NCI-H226 (cell line): ENCODE measurements around the gene PLXNA2.

ENCODE experiments used
- DNase-seq: peaks from one replicate; pipeline ENCODE4 v3.0.0-alpha.2; 2015

PLXNA2 gene

DNA sequence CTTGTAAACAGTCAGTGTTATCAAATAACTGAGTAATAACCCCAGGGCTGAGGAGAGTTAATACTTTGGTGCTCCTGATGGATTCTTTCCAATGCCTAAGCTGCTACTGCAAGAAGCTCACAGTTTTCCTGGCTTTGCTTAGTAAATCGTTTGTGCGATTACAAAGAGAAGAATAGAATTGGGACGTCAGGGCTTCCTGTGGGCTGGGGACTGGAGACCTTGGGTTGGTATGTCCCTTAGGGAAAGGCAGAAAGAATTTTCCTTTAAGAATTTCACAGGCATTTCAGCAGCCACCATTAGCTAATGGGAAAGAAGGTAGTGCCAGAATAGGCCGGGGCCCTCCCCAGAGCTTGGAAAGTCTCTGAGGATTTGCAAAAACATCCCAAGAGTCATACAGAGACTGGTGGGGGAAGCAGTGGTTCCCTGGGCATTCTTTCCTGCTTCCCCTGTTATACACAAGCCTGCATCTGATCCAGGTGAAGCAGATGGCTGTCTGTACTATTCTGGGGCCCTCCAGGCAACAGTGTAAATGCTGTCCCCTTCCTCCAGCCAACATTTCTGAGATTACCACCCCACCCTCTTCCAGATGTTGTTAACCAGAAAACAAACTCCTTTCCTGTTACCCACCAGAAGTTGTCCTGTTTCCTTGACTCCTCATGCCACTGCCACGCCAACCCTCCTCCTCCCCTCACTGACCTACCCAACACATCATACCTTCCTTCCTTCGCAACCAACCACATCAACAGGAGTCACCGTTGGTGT lies 40.2 kb downstream of the PLXNA2 start:
- DNase-seq: peak; percentile 56

- peak; percentile 65 for DNase-seq
Measured at GRCh38 chr1:208203127-208203847, 40.9 kb downstream of the PLXNA2 start.

- DNase-seq: no peak
Measured at GRCh38 chr1:208202333-208202995, 41.7 kb downstream of the PLXNA2 start.

DNA sequence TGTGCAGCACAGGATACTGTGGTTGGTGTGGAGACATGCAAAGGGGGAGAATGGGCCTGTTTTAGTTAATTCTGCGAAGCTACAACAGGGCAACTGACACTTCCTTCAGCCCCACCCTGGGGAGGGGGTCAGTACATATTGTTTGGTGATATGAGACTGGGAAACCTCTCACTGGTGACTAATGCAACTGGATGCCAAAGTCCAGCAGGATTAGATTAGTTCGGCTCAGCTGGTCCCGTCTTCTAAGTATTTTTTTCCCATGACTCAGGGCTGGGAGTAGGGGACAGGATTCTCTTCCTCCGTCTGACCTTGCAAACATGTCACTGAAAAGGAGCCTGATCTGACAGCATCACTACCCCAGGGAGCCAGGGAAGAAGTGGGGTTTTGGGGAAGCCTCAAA lies 43.0 kb downstream of the PLXNA2 start:
- DNase-seq: peak; percentile 90

- DNase-seq: no peak
Measured at GRCh38 chr1:208200116-208200515, 44.1 kb downstream of the PLXNA2 start.

GRCh38 chr1:208198236-208198635 lies 45.9 kb downstream of the PLXNA2 start:
- no peak for DNase-seq

GRCh38 chr1:208194944-208195343 lies 49.2 kb downstream of the PLXNA2 start:
- no peak for DNase-seq

GRCh38 chr1:208192995-208193394 lies 51.2 kb downstream of the PLXNA2 start:
- no peak for DNase-seq

GRCh38 chr1:208190784-208191183 lies 53.4 kb downstream of the PLXNA2 start:
- DNase-seq: no peak

DNA sequence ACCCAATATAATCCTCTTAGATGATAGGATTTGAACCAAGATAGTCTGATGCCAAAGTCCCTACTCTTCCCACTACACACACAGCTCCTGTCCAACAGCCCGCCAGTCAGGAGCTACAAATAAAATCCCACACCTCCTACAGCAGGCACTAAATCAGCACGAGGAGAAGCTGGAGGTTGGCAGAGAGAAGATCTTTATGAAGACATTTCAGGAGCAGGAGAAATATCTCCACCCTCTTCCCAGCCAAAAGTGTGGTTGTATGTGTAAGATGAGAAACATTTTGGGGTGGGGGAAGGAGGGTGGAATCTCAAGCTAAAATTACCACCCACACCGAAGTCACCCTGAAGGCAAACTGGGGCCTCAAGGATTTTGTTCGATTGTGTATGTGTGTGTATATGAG lies 54.5 kb downstream of the PLXNA2 start:
- DNase-seq: no peak

DNA sequence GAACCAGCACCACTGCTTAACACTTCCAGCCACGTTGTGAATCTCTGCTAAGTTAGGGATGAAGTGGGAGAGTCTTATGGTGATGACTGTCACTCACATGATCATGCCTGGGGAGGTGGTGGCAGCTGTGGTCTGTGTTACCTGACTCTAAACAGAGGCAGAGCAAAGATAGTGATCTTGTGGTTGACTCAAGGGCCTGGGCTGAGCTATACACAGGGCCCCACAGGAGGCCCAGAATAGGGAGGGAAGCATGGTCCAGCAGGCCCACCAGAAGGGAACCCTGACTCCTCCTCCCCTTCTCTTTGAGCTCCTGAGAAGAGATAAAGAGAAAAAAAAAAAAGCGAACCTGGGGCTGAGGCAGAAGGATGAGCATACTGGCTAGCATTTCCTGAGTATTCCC lies 55.0 kb downstream of the PLXNA2 start:
- no peak for DNase-seq

- DNase-seq: no peak
Measured at GRCh38 chr1:208188607-208189006, 55.6 kb downstream of the PLXNA2 start.

- DNase-seq: no peak
Measured at GRCh38 chr1:208187499-208188041, 56.6 kb downstream of the PLXNA2 start.

DNA sequence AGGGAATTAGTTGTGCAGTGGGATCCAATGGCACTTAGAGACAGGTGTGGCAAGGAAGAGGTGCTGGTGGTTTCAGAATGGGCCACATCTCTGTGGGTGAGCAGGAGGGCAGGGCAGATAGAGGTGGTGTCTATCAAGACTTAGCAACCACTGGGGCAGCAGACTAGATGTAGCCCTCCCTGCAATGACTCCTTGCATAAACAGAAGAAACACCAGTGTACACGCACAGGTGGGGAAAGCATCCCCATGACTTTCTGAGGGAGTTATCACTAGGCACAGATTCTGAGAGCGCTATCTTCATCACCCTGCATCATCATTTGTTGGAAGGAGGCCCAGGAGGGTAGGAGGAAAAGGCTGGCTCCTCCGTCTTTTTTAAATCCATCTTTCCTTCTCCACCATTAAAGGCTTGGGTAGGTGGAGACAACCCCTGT lies 58.4 kb downstream of the PLXNA2 start:
- peak; percentile 95 for DNase-seq

DNA sequence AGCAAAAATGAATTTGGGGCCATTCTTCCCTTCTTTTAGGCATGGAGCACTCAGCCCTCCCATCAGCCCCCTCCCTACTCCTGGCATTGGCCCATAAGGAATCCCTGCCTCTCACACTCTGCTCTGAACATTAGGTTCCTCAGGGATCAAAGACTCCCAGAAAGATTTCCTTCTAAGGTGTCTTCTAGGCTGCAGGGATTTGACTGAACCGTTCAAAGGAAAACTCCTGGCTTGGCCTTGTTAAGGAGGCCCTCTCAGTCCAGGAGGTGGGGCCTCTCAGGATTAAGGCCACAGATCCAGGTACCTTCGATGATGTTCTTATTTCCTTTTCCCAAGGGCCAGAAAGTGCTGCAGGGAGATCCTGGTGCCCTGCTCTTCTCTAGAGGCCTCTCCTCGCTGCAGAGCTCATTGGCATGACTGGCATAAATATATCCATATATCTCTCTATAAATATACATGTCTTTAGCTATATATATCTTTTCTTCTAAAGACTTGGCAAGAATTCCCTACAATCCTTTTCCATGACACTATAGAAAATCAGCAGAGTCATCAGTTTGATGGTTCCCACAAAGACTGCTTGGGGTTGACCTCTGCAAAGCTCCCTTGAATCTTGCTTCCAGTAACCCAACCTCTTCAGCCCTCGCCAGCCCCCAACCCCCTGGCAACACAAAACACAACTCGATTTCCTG lies 59.1 kb downstream of the PLXNA2 start:
- DNase-seq: peak; percentile 68

DNA sequence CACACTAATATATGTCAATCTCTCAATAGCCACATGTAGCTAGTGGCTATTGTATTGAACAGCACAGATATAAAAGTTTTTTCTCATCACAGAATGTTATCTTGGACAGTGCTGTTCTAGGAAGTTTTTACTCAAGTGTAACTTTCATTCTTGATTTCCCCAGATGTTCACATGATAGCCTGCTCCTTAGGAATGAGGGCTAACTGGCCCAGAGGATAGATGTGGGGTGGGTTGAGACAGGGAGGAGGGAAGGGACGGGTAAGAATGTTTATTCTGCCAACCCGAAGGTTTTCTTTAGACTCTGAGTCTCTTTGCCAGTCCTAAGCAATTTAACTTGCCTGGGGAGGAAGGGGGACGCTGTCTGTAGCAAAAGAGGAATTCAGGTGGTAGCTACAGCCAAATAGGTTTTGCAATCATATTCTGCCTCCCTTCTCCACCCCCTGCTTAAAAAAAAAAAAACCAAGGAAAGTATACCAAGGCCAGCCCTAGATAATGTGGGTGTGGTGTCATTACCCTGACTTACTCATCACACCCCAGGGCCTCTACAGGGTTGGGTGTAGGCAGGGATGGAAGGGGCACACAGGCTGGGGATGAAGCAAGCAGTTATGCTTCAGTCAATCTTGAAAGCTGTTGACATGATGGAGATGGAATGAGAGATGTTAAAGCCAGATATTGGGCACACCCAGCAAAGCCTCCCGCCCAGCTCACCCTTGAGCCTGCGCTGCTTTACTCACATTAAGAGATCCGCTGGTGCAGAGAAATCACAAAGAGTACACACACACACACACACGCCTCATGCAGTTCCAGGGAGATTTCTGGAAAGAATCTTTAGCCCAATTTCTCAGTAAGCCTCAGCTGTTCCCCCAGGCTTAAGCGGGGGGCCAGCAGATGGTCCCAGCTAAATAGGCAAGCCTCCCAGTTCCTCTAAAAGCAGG lies 59.9 kb downstream of the PLXNA2 start:
- peak; percentile 100 for DNase-seq

DNA sequence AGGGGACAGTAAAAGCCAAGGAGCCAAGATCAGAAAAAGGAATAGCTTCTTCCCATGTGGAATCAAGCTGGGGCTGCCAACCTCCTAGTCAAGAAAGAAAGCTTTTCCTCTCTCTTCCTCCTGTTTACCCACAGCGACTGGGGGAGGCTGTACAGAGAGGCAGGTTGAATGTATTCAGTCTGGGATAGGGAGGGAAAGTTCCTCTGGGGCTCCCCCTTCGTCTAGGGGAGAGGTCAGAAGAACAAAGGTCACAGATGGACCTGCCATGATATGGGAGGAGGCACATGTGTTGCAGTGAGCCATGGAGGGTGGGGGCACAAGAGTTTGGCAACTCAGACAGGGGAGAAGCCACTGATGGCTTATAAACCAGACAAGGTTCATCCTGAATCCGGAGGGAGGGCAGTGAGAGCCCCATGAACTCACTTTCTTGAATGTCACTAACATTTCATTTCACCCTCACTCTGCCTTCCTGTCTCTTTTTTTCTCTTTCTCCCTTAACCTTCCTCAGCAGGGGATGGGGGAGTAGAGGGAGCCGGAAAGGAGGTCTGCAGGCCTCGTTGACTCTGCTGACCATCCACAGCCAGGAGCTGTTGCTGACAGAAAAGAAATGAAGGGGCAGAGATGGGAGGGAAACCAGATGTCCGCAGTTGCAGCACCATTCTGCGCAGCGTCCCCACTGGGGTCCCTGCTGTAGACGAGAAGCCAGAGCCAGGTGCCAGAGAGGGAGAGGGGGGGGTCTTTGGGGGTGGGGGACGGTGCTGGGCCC lies 61.1 kb downstream of the PLXNA2 start:
- DNase-seq: no peak

DNA sequence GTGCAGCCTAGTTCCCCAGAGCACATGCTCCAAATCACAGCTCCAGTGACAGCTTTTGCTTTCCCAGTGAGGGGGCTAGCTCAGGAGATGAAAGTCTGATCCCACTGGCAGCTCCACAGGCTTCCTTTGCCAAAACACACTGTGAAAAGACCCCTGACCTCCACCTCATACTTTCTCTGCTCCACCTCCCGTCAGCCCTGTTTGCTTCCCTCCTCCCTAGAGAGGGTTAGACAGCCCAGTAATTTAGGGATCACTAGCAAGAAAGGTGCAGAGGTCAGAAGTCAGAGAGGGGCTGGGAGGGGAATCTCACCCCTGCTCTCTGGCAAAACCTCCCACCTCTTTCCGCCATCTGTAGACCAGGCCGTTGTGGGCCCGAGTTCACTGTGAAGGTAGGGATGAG lies 62.8 kb downstream of the PLXNA2 start:
- no peak for DNase-seq

GRCh38 chr1:208180421-208180820 lies 63.8 kb downstream of the PLXNA2 start:
- no peak for DNase-seq

- DNase-seq: no peak
Measured at GRCh38 chr1:208179961-208180409, 64.2 kb downstream of the PLXNA2 start.

DNA sequence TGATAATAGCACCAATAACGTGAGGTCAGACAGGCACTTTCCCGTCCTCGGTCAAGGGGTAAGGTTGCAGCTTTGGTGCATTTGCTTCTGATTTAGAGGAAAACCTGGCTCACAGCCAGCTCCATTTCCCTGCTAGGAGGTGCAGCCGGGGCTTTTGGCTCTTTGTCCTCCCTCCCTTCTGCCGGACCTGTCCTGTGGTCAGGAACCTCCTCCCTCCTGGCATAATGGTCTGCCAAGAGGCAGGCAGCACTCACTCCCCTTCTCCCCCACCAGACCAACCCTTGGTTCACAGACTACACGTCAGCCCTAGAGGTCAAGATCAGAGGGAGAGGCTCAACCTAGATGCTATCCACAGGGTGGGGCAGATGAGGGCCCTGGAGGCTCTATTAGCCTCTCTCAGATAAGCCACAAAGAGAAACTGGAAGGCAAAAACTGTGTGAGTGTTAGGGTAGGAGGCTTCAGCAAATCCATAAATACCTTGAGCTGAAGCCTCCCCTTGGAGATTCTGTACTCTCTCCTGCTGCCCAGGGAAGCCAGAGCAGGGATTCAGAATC lies 64.8 kb downstream of the PLXNA2 start:
- peak; percentile 97 for DNase-seq
